Measurements from ENCODE around the gene MYADML2. TPM values are rescaled to one million over a fixed set of nuclear protein-coding genes. Genes with fewer than 3 reads are reported as not detected.

MYADML2 gene
- total RNA-seq, 2 experiments from 2014 or later = not detected

- ChIA-PET CTCF (interaction anchor here (1.0 kb wide), 1 partner anchor 28 kb away, joined by 3 read pairs; no protein-coding TSS in a partner anchor), POLR2A (interaction anchor here (0.6 to 0.9 kb wide), 2 partner anchors 66 to 92 kb away, joined by 3 to 4 read pairs; partner anchors contain the start of genes CENPX and LRRC45)
These were observed 15.3 kb downstream of the MYADML2 start for GRCh38 chr17:81931557-81932332.

DNA sequence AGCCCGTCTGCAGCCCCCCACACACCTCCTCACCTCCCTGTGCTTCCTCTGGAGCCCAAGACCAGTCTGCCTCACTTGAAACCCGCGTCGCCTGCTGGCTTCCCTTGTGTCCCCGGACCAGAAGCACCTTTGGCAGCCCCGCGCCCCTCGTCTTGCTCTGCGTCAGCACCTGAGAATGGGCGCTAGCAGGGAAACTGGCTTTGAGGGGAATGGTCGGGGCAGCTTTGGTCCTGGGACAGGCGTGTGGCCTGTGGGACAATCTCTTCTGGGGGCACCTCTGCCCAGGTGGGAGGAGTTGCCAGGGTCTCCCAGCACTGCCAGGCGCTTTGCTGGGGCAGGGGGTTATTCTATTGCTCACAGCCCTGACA is 15.9 kb downstream of the MYADML2 start:
- ChIA-PET POLR2A (interaction anchor here (0.9 kb wide), 1 partner anchor 92 kb away, joined by 3 read pairs; the partner anchor contains the start of genes CENPX and LRRC45), CTCF (interaction anchor here (1.2 kb wide), 1 partner anchor 14 kb away, joined by 6 read pairs; the partner anchor contains the start of gene SIRT7)

GRCh38 chr17:81930142-81931125 is 16.6 kb downstream of the MYADML2 start:
- CTCF ChIA-PET = interaction anchor here (0.8 to 1.2 kb wide), 2 partner anchors 13 to 91 kb away, joined by 4 to 6 read pairs; partner anchors contain the start of gene SIRT7
- POLR2A ChIA-PET = interaction anchor here (0.5 kb wide), 1 partner anchor 156 kb away, joined by 3 read pairs; no protein-coding TSS in a partner anchor

- ChIA-PET CTCF (interaction anchor here (1.2 to 2.2 kb wide), 2 partner anchors 12 to 60 kb away, joined by 6 to 9 read pairs; partner anchors contain the start of gene SIRT7), POLR2A (interaction anchor here (1.3 kb wide), 1 partner anchor 8 kb away, joined by 4 read pairs; the partner anchor contains the start of gene PYCR1)
These were observed 17.5 kb downstream of the MYADML2 start for GRCh38 chr17:81929253-81930141.

- ChIA-PET POLR2A (interaction anchor here (1.3 kb wide), 1 partner anchor 9 kb away, joined by 4 read pairs; the partner anchor contains the start of gene PYCR1), CTCF (interaction anchor here (1.2 to 2.2 kb wide), 3 partner anchors 37 to 109 kb away, joined by 3 to 9 read pairs (median 4); partner anchors contain the start of genes ALYREF, ANAPC11 and DCXR)
These were observed 18.3 kb downstream of the MYADML2 start for GRCh38 chr17:81928544-81929252.

- POLR2A ChIA-PET = interaction anchor here (0.6 to 1.3 kb wide), 3 partner anchors 9 to 44 kb away, joined by 4 to 11 read pairs (median 5); partner anchors contain the start of gene PYCR1
- CTCF ChIA-PET = interaction anchor here (0.6 to 2.2 kb wide), 7 partner anchors 10 to 474 kb away, joined by 3 to 9 read pairs (median 3); partner anchors contain the start of genes ALYREF, ANAPC11 and DCXR
These were observed 19.1 kb downstream of the MYADML2 start, which contains the start of gene MAFG for GRCh38 chr17:81927653-81928543. Gene MAFG, minus strand, starts transcription at chr17:81927735. Its CDS starts 4,550 bp downstream, at chr17:81923185.

DNA sequence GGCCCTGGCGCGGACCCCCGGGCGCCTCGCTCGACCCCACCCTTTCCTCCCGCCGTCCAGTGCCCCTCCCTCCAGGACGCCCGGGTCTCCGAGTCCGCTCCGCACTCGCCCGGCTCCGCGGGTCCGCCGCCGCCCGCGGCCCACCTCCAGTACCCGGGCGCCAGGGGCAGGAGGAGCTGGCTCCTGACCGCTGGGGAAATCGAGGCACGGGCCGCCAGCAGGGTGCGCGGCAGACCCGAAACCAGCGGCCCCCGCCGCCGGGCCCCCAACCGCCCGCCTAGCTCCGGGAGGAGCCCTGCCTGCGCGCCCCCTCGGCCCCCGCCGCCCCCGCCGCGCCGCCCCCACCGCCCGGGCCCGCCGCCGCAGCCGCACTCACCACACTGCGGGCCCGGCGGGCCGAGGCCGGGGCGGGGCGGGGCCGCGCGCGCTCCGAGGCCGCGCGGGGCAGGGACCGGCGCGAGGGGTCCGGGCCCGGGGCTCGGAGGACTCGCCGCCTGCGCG is 19.8 kb downstream of the MYADML2 start:
- POLR2A ChIA-PET = interaction anchor here (0.6 to 1.4 kb wide), 7 partner anchors 11 to 216 kb away, joined by 3 to 11 read pairs (median 4); partner anchors contain the start of gene MCRIP1
- CTCF ChIA-PET = interaction anchor here (0.6 to 2.2 kb wide), 5 partner anchors 10 to 420 kb away, joined by 3 to 9 read pairs (median 3); partner anchors contain the start of gene DCXR

DNA sequence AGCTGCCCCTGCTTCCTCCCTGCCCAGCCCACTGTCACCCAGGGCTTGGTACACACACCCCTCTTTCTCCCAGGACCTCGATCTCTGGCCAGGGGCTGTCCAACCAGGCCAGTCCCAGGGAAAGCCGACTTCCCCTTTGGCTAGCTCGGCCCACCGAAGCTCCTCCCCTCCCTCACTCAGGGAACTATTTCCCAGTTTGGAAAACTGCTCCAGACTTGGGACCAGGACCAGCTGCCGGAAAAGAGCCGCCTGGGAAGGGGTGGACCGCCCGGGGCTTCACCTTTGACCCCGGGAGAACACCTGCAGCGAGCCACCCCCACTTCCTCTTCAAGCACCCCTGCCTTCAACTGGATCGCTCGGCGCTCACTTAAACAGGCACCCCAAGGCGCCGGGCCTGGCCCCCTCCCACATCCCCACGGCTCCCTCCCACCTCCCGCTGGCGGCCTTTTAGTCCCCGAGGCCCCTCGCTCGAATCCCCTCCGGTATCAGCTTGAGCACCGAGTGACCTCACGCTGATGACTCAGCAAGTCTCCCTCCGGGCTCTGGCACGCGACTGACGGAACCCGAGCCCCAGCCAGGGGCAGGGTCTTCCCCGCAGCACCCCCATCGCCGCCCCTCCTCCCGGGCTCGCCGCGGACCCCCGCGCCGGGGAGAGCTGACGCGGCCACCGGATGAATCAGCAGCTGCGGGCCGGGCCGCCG is 20.4 kb downstream of the MYADML2 start:
- ChIA-PET POLR2A (interaction anchor here (0.7 to 1.4 kb wide), 9 partner anchors 10 to 391 kb away, joined by 3 to 6 read pairs (median 3); partner anchors contain the start of genes CD7 and MCRIP1), CTCF (interaction anchor here (1.0 to 1.3 kb wide), 2 partner anchors 57 to 104 kb away, joined by 3 read pairs; no protein-coding TSS in a partner anchor)

DNA sequence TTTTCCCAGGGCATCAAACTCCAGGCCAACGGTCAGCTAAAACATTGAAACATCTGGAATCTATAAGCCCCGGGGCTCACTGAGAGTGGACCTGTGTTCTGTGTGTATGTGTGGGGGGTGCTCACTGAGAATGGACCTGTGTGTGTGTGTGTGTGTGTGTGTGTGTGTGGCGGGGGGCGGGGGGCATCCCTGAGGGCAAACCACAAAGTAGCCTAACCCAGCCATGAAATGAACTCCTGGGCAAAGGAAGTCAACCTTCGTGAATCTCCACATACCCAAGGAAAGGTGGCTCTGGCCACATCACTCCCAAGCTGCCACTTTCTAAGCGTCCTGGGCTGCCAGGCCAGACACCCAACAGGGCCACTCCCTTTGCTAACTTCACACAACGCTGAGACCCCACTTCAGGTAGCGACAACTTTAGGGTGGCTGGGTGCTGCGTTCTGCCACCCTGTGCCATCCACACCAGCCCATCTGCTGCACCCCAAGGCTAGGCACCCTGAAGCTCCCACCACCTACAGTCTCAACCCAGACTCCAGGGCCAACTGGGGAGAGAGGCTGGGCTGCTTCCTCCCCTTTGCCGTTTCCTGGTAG is 21.1 kb downstream of the MYADML2 start:
- POLR2A ChIA-PET = interaction anchor here (0.7 to 1.4 kb wide), 8 partner anchors 9 to 392 kb away, joined by 3 to 6 read pairs (median 4); partner anchors contain the start of genes CD7 and MCRIP1
- CTCF ChIA-PET = interaction anchor here (1.0 to 1.5 kb wide), 2 partner anchors 9 to 56 kb away, joined by 3 to 4 read pairs; no protein-coding TSS in a partner anchor

DNA sequence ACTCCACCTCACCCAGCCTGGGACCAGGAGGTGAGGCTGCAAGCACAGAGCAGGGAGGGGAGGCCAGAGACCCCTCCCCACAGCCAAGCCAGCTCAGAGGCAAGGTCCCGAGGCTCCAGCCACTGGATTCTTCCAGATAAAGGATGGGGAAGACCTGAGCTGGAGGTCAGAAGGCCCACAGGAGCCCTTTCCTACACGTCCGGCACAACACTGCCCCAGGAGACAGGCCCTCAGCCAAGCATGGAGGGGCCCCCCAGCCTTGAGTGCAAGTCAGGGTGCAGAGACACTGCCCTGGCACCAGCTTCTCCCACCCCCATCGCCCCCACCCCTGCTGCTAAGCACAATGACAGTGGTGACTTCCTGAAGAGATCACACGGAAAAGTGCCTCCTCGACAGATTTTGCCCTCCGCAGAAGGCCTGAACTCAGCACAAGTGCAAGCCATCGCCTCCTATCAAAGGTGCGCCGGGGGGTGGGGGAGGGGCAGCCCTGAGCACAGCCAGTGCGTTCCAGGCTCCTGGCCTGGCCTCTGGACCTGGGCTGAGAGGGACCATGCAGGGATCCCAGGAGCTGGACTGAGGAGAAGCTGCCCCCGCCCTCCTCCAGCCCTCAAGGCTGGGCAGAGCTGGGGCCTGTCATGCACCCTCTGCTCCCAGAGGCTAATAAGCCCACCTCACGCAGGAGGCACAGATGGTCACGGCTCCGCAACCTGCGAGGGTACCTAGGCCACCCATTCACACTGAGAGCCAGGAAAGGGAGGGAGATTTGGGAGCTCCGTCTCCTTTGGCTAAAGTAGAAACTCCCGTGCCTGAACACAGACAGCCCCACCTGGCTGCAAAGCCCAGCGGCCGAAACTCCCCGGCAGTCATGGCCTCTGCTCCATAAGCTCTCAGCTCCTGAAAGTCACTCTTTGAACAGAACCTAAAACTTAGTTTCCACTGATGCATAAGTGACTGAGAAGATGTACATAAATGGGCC is 22.2 kb downstream of the MYADML2 start:
- CTCF ChIA-PET = interaction anchor here (0.7 to 1.5 kb wide), 2 partner anchors 8 to 276 kb away, joined by 3 to 4 read pairs; no protein-coding TSS in a partner anchor
- POLR2A ChIA-PET = interaction anchor here (0.7 to 1.0 kb wide), 2 partner anchors 55 to 91 kb away, joined by 3 to 4 read pairs; no protein-coding TSS in a partner anchor

GRCh38 chr17:81923302-81924260 is 23.5 kb downstream of the MYADML2 start:
- CTCF ChIA-PET = interaction anchor here (0.5 kb wide), 1 partner anchor 20 kb away, joined by 4 read pairs; no protein-coding TSS in a partner anchor
- POLR2A ChIA-PET = no interaction called here

DNA sequence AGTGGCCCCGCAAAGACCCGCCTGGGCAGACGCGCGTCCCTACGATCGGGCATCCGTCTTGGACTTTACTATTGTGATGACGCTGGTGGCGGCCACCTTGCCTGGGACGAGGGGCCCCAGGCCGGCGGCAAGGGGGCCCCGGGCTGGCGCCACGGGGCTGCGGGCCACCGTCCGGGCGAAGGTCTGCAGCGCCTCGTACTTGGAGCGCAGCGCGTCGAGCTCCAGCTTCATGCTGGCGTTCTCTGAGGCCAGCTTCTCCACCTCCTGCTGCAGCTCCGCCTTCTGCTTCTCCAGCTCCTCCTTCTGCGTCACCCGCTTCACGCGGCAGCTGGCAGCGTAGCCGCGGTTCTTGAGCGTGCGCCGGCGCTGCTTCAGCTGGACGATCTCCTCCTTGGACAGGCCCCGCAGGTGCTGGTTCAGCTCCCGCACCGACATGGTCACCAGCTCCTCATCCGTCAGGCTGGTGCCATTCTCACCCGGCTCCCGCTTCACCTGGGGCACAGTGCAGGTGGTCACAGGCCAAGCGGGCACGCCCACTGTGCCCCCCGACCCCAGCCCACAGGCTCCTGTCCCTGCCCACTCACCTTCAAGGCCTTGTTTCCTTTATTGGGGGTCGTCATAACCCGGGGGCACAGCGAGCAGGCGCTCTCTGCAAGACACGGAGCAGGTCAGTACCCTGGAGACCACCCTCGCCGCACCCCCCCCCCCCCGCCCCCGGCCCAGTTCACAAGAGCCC is 24.3 kb downstream of the MYADML2 start:
- CTCF ChIA-PET = no interaction called here

More for the DNA sequence above, 24.3 kb downstream of the MYADML2 start:
- POLR2A ChIA-PET = no interaction called here

All from activated CD8-positive, alpha-beta memory T cell treated with anti-CD3 and anti-CD28 coated beads for 36 hours (primary cell).